Effector memory CD4-positive, alpha-beta T cell (primary cell): ENCODE data around the gene IGF2.
"Not testable (repeated sequence)": the region's sequence is repeated elsewhere in the genome, so short reads cannot be mapped to it uniquely, and the experiment has no call there.

Source experiments
- DNase-seq, 3 donors: peaks; one replicate each; pipeline ENCODE4 v3.0.0-alpha.2; 2020
- H3K27ac ChIP-seq: 2 replicates; pipeline ENCODE4 v1.7.0; 2013; ENCODE audit warnings: mild to moderate bottlenecking, low read length, moderate library complexity; ENCODE audit not compliant: insufficient read depth, poor library complexity, severe bottlenecking
- H3K27me3 ChIP-seq: replicated peaks from 2 replicates; pipeline ENCODE4 v1.7.0; 2013; ENCODE audit warnings: mild to moderate bottlenecking, low read length; ENCODE audit not compliant: insufficient read depth, control insufficient read depth, poor library complexity, severe bottlenecking
- H3K36me3 ChIP-seq: 2 replicates; pipeline ENCODE4 v1.7.0; 2013; ENCODE audit warnings: mild to moderate bottlenecking, low read length, moderate library complexity; ENCODE audit not compliant: control insufficient read depth, insufficient read depth
- H3K4me1 ChIP-seq: 2 replicates; pipeline ENCODE4 v1.7.0; 2013; ENCODE audit warnings: low read length, mild to moderate bottlenecking; ENCODE audit not compliant: control insufficient read depth, insufficient read depth, poor library complexity, severe bottlenecking
- H3K4me3 ChIP-seq: 2 replicates; pipeline ENCODE4 v1.7.0; 2013; ENCODE audit warnings: low read length, low read depth, mild to moderate bottlenecking; ENCODE audit not compliant: insufficient read depth, poor library complexity, severe bottlenecking
- H3K9me3 ChIP-seq: 2 replicates; pipeline ENCODE4 v1.7.0; 2013; ENCODE audit warnings: mild to moderate bottlenecking, low read length, moderate library complexity; ENCODE audit not compliant: control insufficient read depth

Gene IGF2

DNA sequence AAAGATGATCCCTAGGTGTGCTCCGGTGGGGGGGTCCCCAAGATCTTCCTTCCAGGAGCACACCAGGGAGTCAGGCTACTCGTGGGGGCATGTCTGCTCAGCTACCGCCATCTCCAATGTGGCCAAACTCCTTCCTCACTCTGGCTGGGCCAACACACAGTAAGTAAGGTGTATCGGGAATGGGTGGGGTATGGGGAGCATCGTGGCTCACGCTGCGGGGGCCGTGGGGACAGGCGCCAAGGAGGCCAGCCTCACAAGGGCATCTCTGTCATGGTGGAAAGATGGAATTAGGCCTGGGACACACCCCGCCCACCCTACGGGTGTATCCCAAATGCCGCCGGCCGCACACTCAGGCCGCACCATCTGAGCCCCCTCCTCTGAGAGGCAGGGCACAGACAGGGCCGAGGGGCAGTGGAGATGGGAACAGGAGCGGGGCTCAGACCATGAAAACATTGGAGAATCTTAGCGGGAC is 8.3 kb downstream of the IGF2 start:
- Histone ChIP-seq H3K27ac (no peak overlapping the region), H3K4me3 (no peak overlapping the region), H3K4me1 (no peaks in the 10 kb centered on the region), H3K36me3 (no peaks in the 10 kb centered on the region), H3K9me3 (no peaks in the 10 kb centered on the region), H3K27me3 (peaks cover 21% of the 10 kb centered on the region)
- DNase-seq = no peak

DNA sequence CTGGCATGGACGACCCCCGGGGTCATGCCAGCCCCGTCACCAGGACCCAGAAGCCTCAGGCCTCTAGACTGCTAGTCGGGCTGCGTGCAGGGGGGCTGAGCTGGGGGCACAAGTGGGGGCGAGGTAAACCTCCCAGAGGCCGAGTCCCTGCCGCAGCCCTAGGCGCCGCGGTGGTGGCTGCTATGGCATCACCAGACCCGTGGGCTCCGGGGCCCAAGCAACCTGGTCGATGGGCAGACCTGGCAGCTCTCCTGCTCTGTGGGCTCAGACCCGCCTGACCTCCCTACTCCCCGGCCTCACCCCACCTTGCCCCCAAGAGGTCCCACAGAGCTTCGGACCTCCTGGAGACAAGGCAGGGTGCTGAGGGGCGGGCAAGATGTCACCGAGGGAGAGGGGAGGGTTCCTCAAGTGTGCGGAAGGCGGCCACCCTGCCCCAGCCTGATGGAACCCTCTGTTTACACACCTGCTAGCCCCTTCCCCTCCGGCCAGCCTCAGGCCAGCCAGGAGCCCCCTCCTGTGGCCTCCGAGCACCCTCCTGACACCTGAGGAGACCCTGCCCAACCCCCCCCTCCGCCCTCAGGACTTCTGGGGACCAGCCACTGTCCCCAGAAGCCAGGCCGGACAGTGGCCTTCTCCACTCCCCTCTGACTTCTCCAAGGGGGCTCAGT is 9.4 kb downstream of the IGF2 start:
- no peak overlapping the region for H3K27ac ChIP-seq
- DNase-seq = no peak
- no peak overlapping the region for H3K4me3 ChIP-seq
- no peaks in the 10 kb centered on the region for H3K4me1 ChIP-seq
- H3K36me3 ChIP-seq = no peaks in the 10 kb centered on the region
- H3K27me3 ChIP-seq = peaks cover 13% of the 10 kb centered on the region
- H3K9me3 ChIP-seq = no peaks in the 10 kb centered on the region

DNA sequence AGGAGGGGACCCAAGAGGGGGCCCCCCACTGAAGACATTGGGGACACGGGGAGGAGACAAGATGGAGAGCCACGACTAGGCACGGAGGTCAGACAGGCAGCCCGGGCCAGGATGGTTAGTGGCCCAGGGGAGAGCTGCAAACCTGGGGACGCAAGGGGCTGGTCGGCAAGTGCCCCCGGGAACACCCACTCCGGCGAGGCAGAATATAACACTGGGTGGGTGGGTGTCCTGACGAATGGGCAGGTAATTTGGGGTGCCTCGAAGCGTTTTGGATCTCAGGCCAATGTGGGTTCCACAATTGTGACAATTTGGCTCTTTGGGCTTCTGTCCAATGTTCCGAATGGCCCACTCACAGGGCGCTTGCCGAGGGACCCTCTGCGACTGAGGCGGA is 9.9 kb downstream of the IGF2 start:
- no peaks in the 10 kb centered on the region for H3K9me3 ChIP-seq
- no peaks in the 10 kb centered on the region for H3K36me3 ChIP-seq
- no peak overlapping the region for H3K27ac ChIP-seq
- H3K27me3 ChIP-seq = peaks cover 9% of the 10 kb centered on the region
- no peak for DNase-seq
- no peaks in the 10 kb centered on the region for H3K4me1 ChIP-seq
- H3K4me3 ChIP-seq = no peak overlapping the region

DNA sequence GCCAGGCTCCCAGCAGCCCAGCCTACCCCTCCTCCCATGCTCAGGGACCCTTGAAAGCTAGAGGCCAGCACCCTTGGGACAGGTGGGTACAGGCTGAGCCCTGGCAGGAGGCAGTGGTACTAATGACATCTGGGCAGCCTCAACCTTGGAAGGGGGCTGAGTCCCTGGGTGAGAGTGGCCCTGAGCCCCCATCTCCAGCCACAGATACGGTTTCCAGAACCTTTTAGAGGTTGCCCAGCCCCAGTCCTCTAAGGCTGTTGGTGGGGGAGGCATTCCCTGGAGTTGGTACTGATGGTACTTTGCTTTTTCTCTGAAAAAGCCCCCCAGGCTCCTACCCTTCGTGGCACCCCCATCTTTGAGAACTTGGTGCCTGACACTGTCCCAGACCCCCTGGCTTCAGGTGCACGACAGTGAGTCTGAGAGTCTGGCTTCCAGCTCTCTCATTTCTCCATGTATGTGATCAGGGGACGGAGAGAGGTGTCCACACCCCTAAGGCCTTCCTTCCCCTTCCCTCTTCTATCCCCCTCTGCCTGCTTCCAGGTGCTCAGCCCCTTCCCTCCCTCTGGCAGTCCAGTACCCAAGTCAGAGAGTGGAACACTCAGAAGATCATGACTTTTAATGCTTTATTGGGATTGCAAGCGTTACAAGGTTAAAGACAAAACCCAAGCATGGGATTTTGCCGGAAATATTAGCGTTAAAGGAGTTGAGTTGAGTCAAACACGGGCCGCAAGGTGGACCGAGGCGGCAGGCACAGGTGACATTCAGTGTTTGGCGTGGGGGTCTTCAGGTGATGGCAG is 10.5 kb downstream of the IGF2 start:
- Histone ChIP-seq H3K4me3 (no peak overlapping the region), H3K27me3 (peaks cover 3% of the 10 kb centered on the region), H3K36me3 (no peaks in the 10 kb centered on the region), H3K9me3 (no peaks in the 10 kb centered on the region), H3K27ac (no peak overlapping the region), H3K4me1 (no peaks in the 10 kb centered on the region)
- no peak for DNase-seq

DNA sequence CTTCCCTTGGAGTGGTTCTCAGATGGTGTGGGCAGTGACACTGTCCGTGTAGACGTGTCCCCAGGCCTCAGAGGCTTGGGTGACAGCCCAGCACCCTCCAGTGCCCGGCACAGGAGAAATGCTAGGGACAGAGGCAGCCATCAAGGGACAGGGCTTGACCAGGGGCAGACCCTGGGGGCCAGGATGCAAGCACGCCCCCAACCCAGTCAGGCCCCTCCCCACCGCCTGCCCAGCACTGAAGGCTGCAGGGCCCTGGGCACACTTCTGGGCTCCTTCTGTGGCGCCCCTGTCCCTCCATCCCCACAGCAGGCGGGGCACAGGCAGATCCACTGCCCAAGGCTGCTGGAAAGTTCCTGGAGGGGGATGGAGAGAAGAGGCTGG is 11.1 kb downstream of the IGF2 start:
- Histone ChIP-seq H3K27me3 (peaks cover 2% of the 10 kb centered on the region), H3K4me1 (no peaks in the 10 kb centered on the region)
- DNase-seq = no peak

DNA sequence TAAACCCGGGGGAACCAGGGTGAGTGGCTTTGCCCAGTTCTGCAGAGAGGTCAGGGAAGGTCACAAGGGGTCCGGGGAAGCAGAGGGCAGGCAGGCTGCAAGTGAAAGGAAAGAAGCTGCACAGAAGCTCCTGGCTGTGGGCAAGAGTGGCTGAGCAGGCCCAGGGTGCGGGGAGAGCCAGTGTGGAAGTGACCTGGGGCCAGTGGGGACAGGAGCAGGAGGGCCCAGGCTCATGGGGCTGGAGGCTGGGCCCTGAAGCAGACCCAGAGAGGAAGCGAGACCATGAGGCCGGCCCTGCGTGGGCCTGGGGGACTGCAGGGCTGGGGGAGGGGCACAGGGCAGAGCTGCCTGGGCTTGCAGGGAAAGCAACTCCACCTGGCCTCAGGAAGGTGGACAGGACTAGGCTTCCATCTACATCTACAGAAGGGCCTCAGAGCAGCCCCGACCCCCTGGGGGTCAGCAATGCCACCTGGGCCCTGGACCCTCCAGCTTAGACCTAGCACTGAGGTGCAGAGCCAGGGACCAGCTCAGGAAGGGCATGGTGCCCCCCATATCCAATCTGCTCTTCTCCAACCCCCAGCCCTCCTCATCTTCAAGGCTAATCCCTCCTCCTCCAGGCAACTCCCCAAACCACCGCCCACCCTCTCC is 11.6 kb downstream of the IGF2 start:
- Histone ChIP-seq H3K27ac (no peak overlapping the region), H3K4me3 (no peak overlapping the region), H3K9me3 (no peaks in the 10 kb centered on the region), H3K27me3 (peaks cover 3% of the 10 kb centered on the region), H3K36me3 (no peaks in the 10 kb centered on the region), H3K4me1 (no peaks in the 10 kb centered on the region)
- no peak for DNase-seq

More for the DNA sequence above, 11.1 kb downstream of the IGF2 start:
- no peak overlapping the region for H3K4me3 ChIP-seq
- no peak overlapping the region for H3K27ac ChIP-seq
- no peaks in the 10 kb centered on the region for H3K9me3 ChIP-seq
- no peaks in the 10 kb centered on the region for H3K36me3 ChIP-seq

DNA sequence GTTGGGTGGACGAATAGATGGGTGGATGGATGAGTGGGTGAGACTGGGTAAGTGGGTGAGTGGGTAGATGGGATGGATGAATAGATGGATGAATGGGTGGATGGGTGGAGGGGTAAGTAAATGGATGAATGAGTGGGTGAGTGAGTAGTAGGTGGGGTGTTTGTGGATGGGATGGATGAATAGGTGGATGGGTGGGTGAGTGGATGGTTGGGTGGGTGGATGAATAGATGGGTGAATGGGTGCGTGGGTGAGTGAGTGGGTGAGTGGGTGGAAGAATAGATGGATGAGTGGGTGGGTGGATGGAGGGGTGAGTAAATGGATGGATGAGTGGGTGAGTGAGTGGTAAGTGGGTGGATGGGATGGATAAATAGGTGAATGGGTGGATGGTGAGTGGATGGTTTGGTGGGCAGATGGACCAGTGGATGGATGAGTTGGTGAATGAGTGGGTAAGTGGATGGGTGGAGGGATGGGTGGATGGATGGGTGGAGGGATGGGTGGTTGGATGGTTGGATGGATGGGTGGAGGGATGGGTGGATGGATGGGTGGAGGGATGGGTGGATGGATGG is 12.6 kb downstream of the IGF2 start:
- Histone ChIP-seq H3K9me3 (no peaks in the 10 kb centered on the region), H3K27ac (no peak overlapping the region), H3K4me3 (no peak overlapping the region), H3K27me3 (peaks cover 7% of the 10 kb centered on the region), H3K36me3 (no peaks in the 10 kb centered on the region), H3K4me1 (no peaks in the 10 kb centered on the region)
- DNase-seq = no peak

DNA sequence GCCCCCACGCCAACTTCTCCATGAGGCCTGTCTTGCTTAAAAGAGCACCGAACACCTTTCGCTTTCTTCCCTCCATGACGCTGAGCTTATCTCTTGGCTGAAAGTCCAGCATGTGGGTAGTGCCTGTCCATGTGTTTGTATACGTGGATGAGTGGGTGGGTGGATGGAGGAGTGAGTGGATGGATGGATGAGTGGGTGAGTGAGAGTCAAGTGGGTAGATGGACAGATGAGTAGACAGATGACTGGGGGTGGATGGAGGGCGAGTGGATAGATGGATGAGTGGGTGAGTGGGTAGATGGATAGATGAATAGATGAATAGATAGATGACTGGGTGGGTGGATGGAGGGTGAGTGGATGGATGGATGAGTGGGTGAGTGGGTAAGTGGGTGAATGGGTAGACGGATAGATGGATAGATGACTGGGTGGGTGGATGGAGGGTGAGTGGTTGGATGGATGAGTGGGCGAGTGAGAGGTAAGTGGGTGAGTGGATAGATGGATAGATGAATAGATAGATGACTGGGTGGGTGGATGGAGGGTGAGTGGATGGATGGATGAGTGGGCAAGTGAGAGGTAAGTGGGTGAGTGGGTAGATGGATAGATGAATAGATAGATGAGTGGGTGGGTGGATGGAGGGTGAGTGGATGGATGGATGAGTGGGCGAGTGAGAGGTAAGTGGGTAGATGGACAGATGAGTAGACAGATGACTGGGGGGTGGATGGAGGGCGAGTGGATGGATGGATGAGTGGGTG is 14.3 kb downstream of the IGF2 start:
- H3K27me3 ChIP-seq = peaks cover 10% of the 10 kb centered on the region

DNA sequence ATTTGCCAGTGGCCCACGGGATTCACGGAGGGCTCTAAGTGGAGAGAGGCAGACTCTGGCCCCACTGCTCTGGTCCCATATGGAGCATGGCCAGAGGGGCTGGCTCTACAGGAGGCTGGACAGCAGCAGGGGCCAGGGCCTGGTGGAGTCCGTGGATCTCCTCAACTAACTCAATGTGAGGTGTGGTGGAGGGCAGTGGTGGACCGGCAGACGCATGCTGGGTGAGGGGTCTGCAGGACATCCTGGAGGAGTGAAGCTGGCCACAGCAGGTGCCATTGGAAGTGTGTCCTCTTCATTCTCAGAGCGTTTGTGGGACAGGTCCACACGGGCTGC is 15.6 kb downstream of the IGF2 start:
- Histone ChIP-seq H3K27me3 (peaks cover 10% of the 10 kb centered on the region), H3K27ac (no peak overlapping the region), H3K4me1 (no peaks in the 10 kb centered on the region), H3K9me3 (no peaks in the 10 kb centered on the region), H3K36me3 (no peaks in the 10 kb centered on the region), H3K4me3 (no peak overlapping the region)
- DNase-seq = no peak

More for the DNA sequence above, 14.3 kb downstream of the IGF2 start:
- H3K4me1 ChIP-seq, H3K27ac ChIP-seq, DNase-seq, H3K9me3 ChIP-seq, H3K36me3 ChIP-seq, H3K4me3 ChIP-seq: not testable (repeated sequence)
